Fibroblast of pulmonary artery (primary cell): ENCODE measurements around the gene VCAN.

Experiments used
- DNase-seq: peaks from one replicate; pipeline ENCODE4 v3.0.0-alpha.2; 2010; ENCODE audit warnings: low read depth
- H3K4me3 ChIP-seq: replicated peaks from 2 replicates; pipeline ENCODE4 v1.5.1; 2011; ENCODE audit warnings: low read depth, mild to moderate bottlenecking, control low read depth, low read length, moderate library complexity
- TF ChIP-seq, protein P1 (sequence below): IDR thresholded peaks from 2 replicates; pipeline ENCODE4 v1.5.1; 2011; ENCODE audit warnings: mild to moderate bottlenecking, control low read depth, low read length, inconsistent platforms; ENCODE audit errors: missing control alignments

Gene VCAN

DNA sequence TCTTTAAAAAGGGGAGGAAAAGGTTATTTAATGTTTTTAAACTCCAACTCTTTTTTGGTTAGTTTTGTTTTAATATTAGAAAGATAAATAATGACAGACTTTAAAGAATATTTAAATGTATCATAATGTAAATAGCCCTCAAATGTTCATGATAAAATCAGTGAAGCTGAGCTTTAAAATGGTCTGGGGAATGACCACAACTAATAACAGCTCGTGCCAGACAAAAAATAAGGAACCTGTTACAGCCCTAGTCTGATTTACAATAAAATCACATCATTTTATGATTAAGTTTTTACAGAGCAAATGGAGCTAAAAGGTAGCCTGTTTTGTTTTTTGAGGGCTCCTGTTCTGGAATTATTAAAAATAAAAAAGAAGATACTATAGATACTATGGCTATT lies 46.1 kb downstream of the VCAN start:
- TF ChIP-seq, protein P1, sequence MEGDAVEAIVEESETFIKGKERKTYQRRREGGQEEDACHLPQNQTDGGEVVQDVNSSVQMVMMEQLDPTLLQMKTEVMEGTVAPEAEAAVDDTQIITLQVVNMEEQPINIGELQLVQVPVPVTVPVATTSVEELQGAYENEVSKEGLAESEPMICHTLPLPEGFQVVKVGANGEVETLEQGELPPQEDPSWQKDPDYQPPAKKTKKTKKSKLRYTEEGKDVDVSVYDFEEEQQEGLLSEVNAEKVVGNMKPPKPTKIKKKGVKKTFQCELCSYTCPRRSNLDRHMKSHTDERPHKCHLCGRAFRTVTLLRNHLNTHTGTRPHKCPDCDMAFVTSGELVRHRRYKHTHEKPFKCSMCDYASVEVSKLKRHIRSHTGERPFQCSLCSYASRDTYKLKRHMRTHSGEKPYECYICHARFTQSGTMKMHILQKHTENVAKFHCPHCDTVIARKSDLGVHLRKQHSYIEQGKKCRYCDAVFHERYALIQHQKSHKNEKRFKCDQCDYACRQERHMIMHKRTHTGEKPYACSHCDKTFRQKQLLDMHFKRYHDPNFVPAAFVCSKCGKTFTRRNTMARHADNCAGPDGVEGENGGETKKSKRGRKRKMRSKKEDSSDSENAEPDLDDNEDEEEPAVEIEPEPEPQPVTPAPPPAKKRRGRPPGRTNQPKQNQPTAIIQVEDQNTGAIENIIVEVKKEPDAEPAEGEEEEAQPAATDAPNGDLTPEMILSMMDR = no peak
- DNase-seq = no peak

DNA sequence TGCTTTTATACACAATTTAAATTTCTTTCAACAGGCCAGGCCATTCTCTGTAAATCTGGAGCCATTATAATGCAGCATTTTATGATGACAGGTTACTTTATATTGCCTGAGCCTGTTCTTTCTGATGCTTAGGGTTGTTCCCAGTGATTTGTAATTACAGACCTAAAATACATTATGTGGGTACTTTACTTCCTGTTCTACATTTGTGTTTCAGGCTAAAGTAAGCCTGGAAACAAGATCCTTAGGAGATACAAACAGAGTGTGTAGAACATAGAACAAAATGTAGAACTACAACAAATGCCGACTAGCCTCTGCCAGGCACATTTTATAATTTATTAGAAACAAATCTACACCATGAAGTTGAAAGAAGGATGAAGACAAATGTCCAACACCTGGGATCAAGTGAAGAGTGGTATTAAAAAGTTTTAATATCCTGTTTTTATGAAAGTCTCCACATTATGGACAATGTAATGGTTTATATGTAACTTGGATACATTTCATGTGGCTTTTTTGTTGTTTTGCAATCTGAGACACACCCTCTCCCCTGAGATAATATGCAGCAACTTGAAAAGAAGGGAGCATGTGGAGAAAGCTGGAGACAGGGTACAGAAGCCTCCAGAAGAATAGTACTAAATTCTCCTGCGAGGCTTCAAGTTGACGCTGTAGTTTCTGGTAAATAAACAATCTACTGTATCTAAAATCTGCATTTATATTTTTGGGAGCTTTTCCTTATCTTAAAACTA lies 46.9 kb downstream of the VCAN start:
- peak; percentile 33 for DNase-seq
- TF ChIP-seq, protein P1 = no peak
- no peak overlapping the region for H3K4me3 ChIP-seq

More for the DNA sequence above, 46.1 kb downstream of the VCAN start:
- H3K4me3 ChIP-seq = no peak overlapping the region

DNA sequence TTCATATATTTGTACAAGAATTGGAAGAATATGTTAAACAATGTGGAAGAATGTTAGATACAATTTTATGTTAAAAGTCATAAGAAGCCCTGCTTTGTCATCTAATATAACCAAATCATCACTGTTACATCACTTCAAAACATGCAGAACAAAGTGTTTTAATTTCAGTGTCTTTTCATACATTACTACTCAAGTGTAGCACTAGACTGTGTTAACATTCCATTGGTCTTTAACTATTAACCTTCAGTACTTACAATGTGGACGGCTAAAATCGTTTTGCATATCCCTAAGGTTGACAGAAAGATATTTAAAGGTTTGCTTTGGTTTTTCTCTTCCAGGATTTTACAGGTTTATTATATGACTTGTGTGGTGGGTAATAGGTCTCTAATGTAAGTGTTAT lies 50.9 kb downstream of the VCAN start:
- DNase-seq = no peak
- TF ChIP-seq, protein P1 = no peak
- no peak overlapping the region for H3K4me3 ChIP-seq

DNA sequence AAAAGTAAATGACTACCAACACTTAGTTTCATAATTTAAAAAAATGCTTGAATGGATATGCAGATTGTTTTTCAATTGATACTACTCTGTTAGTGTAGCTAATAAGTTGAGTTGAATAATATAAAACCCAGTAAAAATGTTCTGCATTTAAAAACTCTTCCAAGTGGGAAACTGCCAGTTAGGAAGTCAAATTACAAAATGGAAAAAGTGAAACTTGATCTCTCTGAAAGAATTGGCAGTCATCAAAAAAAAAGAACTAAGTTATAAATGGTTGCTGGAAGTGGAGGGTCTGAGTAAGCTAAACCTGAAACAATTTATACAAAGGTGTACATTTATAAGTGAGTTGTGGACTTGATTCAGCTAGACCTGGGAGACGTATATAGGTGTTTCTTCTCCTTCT lies 52.4 kb downstream of the VCAN start:
- no peak overlapping the region for H3K4me3 ChIP-seq
- peak; percentile 26 for DNase-seq
- TF ChIP-seq, protein P1 = no peak

DNA sequence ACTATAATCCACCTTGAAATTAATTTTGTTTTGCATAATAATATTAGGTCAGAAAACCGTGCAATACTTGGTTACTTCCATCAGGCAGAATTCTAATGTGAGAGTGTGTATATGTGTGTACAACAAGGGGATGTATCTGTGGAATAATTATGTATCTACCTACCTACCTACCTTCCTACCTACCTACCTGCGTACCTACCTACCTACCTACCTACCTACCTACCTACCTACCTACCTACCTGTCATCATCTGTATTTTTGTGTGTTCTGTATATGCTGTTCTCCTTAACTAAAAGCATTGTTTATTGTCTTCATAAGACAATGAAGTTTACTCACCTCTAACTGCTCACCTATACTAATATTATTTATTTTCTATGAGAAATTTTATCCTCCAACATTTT lies 52.8 kb downstream of the VCAN start:
- H3K4me3 ChIP-seq = no peak overlapping the region
- TF ChIP-seq, protein P1 = no peak
- DNase-seq = no peak

DNA sequence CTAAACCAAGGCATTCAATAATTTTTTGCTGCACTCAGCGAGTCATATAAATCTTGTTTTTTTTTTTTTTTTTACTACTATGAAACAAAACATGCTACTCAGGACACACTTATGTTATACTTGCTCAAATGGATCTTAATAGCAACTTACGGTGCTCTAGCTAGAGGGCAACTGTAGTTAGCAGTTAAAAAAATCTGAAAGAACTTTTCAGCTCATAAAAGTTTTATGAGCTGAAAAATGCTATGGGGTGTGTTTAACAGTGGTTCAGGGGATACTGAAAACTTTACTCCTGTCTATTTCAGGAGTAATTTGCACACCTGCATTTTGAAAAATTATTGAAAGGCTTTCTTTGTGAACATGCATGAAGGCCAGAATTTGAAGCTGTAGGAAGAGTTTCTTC lies 53.4 kb downstream of the VCAN start:
- TF ChIP-seq, protein P1 = no peak
- no peak for DNase-seq
- H3K4me3 ChIP-seq = no peak overlapping the region

DNA sequence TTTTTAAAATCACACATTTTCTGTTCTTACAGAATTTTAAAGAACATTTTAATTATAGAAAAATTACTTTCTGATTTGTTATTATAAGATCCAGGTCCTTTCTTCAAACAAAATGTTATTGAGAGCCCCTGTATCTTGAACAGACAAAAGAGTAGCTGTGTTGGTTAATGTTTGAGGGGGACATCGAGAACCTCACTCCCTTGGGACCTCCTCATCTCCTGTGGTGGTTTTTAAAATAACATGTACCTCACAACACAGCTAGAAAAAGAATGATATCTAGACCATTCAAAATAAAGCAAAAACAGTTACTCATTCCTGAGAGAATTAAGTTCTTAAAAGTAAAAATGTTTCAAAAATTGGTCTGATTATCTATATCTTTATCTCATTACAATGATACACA lies 54.7 kb downstream of the VCAN start:
- TF ChIP-seq, protein P1 = no peak
- no peak overlapping the region for H3K4me3 ChIP-seq
- DNase-seq = no peak
